Activated CD8-positive, alpha-beta memory T cell treated with anti-CD3 and anti-CD28 coated beads, Interleukin-2, amount 50 U/mL, for 24 hours (primary cell): ENCODE results near the gene GTSF1L.

Experiments used
- DNase-seq: peaks from one replicate; pipeline ENCODE4 v3.0.0-alpha.2; 2020; ENCODE audit errors: extremely low read depth

The GTSF1L gene

DNA sequence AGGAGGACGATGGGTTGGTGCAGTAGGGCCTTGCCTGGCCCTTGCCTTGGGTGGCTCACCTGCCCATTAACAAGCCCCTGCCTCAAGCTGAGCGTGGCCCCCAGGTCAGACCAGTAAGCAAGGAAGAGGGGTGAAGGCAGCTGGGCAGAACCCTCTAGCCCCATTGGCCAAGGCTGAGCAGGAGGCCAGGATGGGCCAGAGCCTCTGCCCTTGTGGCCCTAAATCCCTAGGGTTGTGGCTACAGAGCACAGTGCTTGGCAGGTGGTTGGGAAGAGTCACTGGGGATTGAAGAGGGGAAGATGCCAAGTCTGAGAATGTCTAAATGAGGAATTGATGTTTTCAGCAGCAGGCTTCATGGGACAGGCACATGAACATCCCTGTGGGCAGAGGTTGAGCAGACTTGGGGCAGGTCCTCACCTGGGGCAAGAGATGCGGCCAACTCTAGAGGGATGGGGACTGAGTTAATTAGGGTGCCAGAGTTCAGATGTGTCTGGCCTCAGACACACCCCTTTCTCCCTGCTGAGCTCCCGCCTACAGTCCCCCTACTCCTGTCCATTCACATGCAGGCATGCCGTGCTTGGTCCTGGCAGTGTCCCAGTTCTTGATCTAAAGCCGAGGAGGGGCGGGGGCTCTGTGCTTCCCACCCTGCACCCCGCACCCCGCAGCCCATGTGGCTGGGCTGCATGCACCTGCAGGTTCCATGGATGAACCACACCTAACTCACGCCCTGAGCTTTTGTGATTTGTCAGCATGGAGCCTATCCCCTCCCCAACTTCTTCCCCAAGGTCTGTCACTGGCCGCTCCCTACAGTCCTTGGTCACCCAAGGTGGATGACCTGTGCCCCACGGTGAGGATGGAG is 9.8 kb downstream of the GTSF1L start:
- DNase-seq, result no peak

DNA sequence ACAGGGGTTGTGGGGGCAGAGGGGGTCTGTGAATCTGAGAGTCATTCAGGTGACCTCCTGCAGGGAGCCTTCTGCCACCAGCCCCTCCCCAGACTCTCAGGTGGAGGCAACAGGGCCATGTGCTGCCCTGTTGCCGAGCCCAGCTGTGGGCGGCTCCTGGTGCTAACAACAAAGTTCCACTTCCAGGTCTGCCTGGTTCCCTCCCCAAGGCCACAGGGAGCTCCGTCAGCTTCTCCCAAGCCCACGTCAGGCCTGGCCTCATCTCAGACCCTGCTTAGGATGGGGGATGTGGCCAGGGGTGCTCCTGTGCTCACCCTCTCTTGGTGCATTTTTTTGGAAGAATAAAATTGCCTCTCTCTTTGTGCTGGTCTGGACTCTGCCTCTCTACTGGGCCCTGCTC is 10.7 kb downstream of the GTSF1L start:
- DNase-seq, result no peak

- no peak for DNase-seq
Observed at GRCh38 chr20:43715511-43715910, 11.3 kb downstream of the GTSF1L start.

DNA sequence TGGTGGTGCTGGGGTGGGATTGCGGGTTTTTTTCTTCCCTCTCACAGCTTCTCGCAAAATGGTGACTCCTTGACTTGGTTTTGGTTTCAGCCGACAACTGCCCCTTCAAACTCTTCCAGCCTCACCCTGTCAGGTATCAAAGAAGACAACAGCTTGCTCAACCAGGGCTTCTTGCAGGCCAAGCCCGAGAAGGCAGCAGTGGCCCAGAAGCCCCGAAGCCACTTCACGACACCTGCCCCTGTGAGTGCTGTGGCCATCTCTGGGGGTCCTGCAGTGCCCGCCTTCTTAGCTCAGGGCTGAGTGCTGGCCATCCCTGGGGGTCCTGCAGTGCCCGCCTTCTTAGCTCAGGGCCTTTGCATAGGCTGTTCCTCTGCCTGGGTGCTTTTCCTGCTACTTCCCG is 11.8 kb downstream of the GTSF1L start:
- no peak for DNase-seq

GRCh38 chr20:43711098-43711654 is 15.6 kb downstream of the GTSF1L start:
- DNase-seq, result no peak

GRCh38 chr20:43710370-43711044 is 16.3 kb downstream of the GTSF1L start:
- DNase-seq, result no peak

GRCh38 chr20:43702502-43702901 is 24.3 kb downstream of the GTSF1L start:
- no peak for DNase-seq

DNA sequence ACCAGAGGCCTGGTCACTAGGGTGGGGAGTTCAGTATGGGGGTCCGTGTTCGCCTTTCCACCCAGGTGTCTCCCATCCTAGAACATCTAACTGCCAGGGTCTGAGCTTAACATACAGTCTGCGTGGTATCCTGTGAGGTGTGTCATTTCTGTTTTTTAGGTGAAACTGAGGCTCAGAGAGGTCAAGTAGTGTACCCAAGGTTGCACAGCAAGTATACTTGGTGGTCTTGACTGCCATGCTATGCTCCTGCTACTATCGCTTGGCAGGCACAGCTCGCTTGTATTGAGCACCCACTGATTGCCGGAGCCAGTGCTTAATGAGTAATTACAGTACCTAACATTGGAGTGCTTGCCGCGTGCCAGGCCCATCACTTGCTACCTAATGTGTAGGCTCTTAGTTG is 26.2 kb downstream of the GTSF1L start:
- no peak for DNase-seq

DNA sequence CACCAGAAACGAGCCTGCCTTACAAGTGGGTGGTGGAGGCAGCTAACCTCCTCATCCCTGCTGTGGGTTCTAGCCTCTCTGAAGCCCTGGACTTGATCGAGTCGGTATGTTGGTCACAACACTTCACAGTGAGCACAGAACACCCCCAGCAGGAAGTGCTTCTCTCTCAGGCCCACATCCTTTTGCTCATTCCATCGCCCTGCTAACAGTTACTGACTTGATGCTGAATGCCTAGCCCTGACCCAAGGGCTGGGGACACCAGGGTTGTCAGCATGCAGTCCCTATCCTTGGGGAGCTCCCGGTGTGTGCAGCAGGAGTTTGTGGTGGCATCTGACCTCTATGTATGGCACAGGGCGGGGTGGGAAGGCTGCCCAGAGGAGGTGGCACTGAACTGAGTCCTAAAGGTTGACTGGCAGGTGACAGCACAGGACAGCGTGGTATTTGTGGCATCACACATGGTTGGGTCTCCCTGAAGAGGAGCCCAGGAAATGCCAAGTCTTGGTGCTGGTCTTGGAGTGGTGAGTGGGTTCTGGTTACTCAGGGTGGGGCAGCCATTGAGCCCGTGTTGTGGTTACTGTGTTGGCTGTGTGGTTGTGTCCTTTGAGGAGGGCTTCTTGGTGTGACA is 26.7 kb downstream of the GTSF1L start:
- DNase-seq, result no peak

DNA sequence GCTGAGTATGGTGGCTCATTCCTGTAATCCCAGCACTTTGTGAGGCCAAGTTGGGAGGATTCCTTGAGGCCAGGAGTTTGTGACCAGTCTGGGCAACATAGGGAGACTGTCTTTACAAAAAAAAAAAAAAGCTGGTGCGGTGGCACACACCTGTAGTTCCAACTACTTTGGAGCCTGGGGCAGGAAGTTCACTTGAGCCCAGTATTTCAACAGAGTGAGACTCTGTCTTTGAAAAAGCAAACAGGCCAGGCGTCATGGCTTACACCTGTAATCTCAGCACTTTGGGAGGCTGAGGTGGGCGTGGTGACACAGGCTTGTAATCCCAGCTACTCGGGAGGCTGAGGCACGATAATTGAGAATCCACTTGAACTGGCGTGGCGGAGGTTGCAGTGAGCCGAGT is 31.2 kb downstream of the GTSF1L start:
- no peak for DNase-seq

DNA sequence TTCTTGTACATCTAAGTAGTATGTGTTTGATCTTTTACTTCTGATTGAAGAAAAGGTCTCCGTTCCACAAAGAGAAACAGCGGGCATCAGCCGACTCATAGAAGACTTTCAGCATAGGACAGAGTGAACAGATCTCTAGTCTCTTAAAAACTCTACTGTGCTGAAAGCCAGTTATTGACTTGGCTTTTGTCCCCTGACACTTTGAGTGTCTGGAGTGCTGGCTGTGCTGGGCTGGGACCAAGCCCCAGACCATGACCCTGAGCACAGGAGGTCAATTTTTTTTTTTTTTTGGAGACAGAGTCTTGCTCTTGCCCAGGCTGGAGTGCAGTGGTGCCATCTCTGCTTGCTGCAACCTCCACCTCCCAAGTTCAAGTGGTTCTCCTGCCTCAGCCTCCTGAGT is 32.0 kb downstream of the GTSF1L start:
- DNase-seq, result no peak

- DNase-seq, result peak; percentile 26
Observed at GRCh38 chr20:43691928-43692524, 34.8 kb downstream of the GTSF1L start.

GRCh38 chr20:43690943-43691598 is 35.7 kb downstream of the GTSF1L start:
- no peak for DNase-seq

- no peak for DNase-seq
Observed at GRCh38 chr20:43689165-43689564, 37.6 kb downstream of the GTSF1L start.

DNA sequence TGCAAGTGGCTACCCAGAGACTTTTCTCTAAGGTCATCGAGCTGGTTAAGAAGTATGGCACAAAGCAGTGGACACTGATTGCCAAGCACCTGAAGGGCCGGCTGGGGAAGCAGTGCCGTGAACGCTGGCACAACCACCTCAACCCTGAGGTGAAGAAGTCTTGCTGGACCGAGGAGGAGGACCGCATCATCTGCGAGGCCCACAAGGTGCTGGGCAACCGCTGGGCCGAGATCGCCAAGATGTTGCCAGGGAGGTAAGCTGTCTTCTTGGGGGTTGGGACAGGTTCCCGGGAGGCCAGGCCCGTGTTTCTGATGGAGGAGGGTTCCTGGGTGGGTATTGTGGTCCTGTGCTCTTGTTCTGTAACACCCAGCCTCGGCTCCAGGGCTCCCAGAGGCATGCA is 40.0 kb downstream of the GTSF1L start:
- DNase-seq, result no peak

GRCh38 chr20:43682446-43682845 is 44.4 kb downstream of the GTSF1L start:
- no peak for DNase-seq

DNA sequence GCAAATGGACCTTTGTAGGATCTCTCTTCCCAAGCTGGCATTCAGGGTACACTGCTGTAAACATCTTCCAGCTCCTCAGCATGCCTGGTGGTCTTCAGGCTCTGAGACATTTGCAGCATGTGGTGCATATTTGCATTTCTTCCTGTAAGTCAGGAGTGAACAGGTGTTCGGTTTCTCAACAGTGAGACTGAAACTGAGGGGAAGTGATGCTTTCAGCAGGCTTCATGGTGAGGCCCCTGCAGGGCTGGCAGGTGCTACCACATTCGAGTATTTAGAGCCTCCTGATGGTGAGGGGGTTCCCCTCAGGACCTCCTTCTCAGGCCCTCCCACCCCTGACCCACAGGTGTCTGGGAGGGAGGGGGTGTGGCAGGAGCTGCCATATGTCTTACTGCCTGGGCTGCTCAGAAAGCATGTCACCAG is 44.8 kb downstream of the GTSF1L start:
- no peak for DNase-seq

DNA sequence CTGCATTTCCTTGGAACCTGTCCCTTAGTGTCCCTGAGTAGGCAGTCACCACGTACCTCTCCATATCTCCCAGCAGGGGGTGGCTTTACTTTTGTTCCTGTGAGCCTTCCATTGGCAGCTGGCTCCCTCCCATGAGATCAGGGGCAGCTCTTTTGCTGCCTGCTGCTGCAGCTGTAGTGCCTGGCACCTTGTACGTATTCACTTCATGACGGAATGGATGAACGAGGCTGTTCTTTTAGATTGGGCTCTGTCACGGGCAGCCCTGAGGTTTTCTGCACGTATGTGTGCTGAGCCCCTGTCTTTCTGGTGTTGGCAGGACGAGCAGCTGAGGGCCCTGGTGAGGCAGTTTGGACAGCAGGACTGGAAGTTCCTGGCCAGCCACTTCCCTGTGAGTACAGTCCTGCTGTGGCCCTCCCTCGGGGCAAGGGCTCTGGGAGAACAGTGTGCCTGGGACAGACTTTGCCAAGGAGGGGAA is 45.3 kb downstream of the GTSF1L start:
- DNase-seq, result no peak

DNA sequence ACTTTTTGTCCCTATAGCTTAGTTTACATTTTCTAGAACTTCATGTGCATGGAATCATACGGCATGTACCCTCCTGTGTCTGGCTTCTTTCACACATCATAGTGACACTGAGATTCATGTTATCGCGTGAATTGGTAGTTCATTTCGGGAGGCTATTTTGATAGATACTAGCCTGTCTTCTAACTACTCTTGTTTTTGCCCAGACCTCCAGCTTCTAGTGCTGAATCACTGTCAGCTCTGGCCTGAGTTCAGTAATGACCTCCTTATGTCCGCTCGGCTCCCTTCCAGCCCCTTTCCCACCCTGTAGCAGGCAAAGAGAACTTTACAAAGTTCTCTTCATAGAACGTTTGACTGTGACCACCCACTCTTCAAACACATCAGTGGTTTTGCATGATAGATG is 45.8 kb downstream of the GTSF1L start:
- no peak for DNase-seq

DNA sequence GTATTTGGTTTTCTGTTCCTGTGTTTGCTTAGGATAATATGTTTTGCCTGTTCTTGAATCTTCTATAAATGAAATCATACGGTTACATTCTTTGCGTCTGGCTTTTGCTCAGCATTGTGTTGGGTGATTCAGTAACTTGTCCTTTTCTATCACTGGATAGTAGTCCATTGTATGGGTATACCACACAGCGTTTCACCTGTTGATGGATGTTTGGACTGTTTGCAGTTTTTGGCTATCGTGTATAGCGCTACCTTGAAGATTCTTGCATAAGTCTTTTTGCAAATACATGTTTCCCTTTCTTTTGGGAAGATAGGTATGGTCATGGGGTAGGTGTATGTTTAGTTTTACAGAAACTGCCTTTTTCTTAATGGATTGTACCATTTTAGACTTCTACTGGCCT is 50.4 kb downstream of the GTSF1L start:
- no peak for DNase-seq
